Activated T-cell treated with anti-CD3 and anti-CD28 coated beads, Interleukin-2, amount 50 U/mL, for 4 hours (primary cell): ENCODE data around the gene AMZ1. TPM values are rescaled to one million over a fixed set of nuclear protein-coding genes. Genes with fewer than 3 reads are reported as not detected.

Experiments
- ATAC-seq, 2 donors: fragments of 200-7000 bp; cut with Tn5 transposase; one replicate each; pipeline ENCODE4 v1.10.0; 2021
- DNase-seq: peaks from one replicate; pipeline ENCODE4 v3.0.0-alpha.2; 2020
- H3K27me3 Mint-ChIP-seq: one replicate; pipeline ENCODE4 v1.8.0; 2021; ENCODE audit warnings: low read depth, mixed read lengths
- H3K36me3 Mint-ChIP-seq: one replicate; pipeline ENCODE4 v1.8.0; 2022; ENCODE audit warnings: mixed read lengths; ENCODE audit not compliant: insufficient read depth
- H3K4me1 Mint-ChIP-seq: one replicate; pipeline ENCODE4 v1.8.0; 2021; ENCODE audit warnings: low read depth, mixed read lengths
- H3K4me3 Mint-ChIP-seq: one replicate; pipeline ENCODE4 v1.8.0; 2021; ENCODE audit warnings: mild to moderate bottlenecking, moderate library complexity, mixed read lengths
- H3K9me3 Mint-ChIP-seq: one replicate; pipeline ENCODE4 v1.8.0; 2021; ENCODE audit warnings: mixed read lengths
- total RNA-seq, 3 donors: library from RNA; stranded (reverse); gene quantifications; one replicate each; pipeline ENCODE4 v1.2.1, GENCODE V29; 2021

The AMZ1 gene
- total RNA-seq, 3 donors from 2014 or later, result 0.03 TPM; not detected in 2

DNA sequence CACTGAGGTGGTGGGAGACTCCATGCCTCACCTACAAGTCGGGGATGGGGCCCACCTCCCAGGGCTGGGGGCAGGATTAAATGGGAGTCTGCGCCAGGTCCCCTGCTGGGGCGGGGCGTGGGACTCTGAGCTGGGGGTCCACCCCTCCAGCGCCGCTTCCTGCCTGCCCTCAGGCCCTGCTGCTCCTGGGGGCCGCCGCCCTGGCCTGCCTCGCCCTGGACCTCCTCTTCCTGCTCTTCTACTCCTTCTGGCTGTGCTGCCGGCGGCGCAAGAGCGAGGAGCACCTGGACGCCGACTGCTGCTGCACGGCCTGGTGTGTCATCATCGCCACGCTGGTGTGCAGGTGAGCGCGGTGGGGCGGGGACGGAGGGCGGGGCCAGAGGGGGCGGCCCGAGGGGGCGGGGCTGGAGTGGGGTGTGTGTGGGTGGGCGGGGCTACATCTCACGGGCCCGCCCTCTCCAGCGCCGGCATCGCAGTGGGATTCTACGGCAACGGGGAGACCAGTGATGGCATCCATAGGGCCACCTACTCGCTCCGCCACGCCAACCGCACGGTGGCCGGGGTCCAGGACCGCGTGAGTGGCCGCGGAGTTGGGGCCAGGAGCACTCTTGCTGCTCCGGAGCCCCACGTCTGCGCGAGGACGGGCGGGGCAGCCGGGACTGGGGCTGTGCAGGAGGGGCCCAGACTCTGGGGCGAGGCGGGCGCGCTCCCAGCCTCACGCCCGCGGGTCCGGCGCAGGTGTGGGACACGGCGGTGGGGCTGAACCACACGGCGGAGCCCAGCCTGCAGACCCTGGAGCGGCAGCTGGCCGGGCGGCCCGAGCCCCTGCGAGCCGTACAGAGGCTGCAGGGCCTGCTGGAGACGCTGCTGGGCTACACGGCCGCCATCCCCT is 41.1 kb upstream of the AMZ1 start:
- Mint-ChIP-seq H3K9me3 (no peaks in the 10 kb centered on the region), H3K4me1 (peaks cover 15% of the 10 kb centered on the region), H3K27me3 (no peaks in the 10 kb centered on the region), H3K36me3 (no peaks in the 10 kb centered on the region), H3K4me3 (no peak overlapping the region)
- no peak for ATAC-seq
- no peak for DNase-seq

DNA sequence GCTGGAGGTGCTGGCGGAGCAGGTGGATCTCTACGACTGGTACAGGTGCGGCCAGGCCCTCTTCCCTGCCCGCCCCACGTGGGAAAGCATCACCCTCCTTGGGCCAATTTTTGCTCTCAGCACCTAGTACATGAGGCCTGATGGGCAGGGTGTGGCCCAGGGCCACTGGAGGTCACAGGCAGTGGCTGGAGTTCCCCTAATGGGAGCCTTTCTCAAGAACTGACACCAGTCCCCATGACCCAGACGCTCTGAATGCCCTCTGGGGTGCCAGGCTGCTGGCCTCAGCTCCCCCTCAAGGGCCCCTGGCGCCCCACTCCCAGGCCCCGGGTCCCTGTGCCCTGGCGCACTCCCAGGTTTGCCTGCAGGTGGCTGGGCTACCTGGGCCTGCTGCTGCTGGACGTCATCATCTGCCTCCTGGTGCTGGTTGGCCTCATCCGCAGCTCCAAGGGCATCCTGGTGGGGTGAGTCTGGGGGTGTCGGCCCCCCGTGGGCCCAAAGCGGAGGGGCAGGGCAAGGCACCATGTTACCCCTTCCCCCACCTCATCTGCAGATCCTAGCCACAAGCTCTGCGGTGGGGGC is 40.3 kb upstream of the AMZ1 start:
- Mint-ChIP-seq H3K27me3 (no peaks in the 10 kb centered on the region), H3K4me1 (peaks cover 15% of the 10 kb centered on the region), H3K36me3 (no peaks in the 10 kb centered on the region), H3K4me3 (no peak overlapping the region), H3K9me3 (no peaks in the 10 kb centered on the region)
- ATAC-seq (no peak), DNase-seq (no peak)

DNA sequence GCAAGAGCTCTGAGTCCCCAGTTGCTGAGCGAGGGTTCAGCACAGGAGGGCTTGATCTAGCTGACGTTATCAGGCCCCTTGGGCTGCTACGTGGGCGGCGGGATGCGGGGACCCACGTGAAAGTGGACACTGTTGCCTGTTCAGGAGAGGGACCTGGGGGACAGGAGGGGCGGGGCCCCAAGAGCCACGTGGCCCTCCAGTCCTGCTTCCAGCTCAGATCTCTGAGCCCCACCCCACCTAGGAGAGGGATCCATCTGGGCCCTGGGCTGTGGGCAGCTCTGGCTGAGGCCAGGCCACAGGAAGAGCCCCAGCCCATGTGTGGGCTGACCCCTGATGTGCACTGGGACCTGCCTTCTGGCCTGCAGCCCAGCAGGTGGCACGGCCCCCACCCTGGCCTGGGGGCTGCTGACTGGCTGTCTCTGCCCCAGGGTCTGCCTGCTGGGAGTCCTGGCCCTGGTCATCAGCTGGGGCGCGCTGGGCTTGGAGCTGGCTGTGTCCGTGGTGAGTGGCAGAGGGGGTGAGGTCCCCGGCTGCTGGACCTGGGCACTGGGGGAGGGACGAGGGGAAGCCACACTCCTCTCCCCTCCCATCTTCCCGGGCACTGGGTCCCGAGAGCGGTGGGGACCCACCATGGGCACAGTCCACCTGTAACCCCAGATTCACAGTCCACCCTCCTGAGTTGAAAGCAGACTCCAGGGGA is 38.7 kb upstream of the AMZ1 start:
- peaks cover 15% of the 10 kb centered on the region for H3K4me1 Mint-ChIP-seq
- no peak overlapping the region for H3K4me3 Mint-ChIP-seq
- H3K9me3 Mint-ChIP-seq, result no peaks in the 10 kb centered on the region
- DNase-seq, result no peak
- no peaks in the 10 kb centered on the region for H3K36me3 Mint-ChIP-seq
- H3K27me3 Mint-ChIP-seq, result no peaks in the 10 kb centered on the region
- ATAC-seq, result no peak

DNA sequence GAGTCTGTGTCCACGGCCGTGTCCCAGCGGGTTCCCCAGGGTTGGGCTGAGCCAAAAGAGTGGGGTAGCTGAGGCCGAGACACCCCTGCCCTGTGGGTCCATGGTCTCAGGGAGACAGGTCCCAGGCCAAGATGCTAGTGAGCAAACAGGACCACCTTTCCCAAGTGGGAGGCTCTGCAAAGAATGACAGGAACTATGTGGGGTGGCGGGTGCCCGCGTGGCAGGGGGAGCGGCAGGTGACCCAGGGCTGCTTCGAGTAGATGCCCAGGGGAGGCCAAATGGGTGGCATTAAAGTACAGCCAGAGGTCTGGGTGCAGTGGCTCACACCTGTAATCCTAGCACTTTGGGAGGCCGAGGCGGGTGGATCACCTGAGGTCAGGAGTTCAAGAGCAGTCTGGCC is 38.0 kb upstream of the AMZ1 start:
- Mint-ChIP-seq H3K9me3 (no peaks in the 10 kb centered on the region), H3K4me3 (no peak overlapping the region), H3K36me3 (no peaks in the 10 kb centered on the region)

DNA sequence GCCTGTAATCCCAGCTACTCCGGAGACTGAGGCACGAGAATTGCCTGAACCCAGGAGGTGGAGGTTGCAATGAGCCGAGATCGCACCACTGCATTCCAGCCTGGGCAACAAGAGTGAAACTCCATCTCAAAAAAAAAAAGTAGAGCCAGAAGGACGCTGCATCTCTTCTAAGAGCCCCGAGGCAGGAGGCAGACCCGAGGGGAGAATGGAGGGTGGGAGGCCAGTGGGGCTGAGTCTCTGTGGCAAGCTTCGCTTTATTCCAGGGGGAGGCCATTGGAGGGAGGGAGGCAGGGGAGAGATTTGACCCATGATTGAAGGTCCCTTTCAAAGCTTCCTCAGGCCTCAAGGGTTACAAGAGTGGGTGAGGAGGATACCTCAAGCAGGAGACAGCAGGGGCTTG is 37.6 kb upstream of the AMZ1 start:
- Mint-ChIP-seq H3K4me1 (peaks cover 3% of the 10 kb centered on the region), H3K4me3 (no peak overlapping the region), H3K27me3 (no peaks in the 10 kb centered on the region), H3K9me3 (no peaks in the 10 kb centered on the region), H3K36me3 (no peaks in the 10 kb centered on the region)
- ATAC-seq (no peak), DNase-seq (no peak)

More for the DNA sequence above, 38.0 kb upstream of the AMZ1 start:
- Mint-ChIP-seq H3K4me1 (peaks cover 8% of the 10 kb centered on the region), H3K27me3 (no peaks in the 10 kb centered on the region)
- ATAC-seq (no peak), DNase-seq (no peak)

DNA sequence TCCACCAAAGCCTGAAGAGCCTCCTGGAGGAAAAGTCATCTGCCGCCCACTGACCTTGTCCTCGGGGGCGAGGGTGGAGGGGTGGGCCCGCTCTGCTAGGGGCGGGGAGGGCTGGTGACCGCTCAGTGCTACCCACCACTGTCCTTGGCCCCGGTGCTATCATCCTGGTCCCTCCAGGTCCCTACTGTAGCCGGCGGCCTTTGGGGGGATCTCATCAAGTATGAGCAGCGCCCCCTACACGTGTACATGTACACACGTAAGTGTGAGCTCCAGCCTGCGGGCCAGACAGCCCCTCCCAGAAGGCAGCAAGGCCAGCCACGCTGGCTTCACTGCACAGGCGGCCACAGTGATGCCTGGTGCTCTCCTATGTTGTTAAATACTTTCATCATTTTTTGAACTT is 36.7 kb upstream of the AMZ1 start:
- ATAC-seq (no peak), DNase-seq (no peak)
- H3K4me3 Mint-ChIP-seq, result no peak overlapping the region
- H3K9me3 Mint-ChIP-seq, result no peaks in the 10 kb centered on the region
- H3K4me1 Mint-ChIP-seq, result no peaks in the 10 kb centered on the region
- no peaks in the 10 kb centered on the region for H3K27me3 Mint-ChIP-seq
- no peaks in the 10 kb centered on the region for H3K36me3 Mint-ChIP-seq

DNA sequence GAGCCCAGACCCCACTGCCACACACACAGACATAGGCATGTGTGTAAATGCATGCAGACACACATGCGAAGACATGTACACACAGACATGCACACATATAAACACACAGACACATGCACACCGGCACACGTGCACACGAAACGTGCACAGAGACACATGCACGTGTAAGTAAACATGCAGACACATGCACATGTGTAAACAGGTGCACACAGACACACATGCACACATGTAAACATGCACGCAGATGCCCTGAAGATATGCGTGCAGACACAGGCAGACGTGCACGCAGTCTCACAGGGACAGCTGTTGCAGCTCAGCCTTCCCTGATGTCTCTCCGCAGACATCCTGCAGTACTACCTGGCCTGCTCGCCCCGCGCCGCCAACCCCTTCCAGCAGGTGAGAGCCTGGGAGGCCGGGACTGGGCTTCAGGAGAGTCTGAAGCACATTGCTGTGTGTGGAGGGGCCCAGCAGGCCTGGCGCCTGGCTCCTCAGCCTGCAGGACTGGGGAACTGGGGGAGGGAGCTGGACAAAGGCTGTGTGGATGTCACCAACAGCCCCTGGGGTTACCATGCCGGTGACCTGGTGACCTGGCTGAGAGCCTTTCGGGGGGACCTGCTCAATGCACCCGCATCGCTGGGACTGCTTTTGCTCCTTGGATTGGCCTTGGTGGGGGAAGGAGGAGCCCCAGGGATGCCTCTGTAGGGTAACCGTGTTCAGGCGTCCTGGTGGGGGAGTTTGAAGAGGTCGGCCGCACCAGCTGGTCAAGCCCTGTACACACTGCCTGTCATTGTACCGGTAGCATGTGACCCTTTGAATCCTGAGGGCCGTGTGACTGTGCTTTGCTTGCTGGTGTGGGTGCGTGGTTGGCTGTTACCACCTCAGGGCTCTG is 35.9 kb upstream of the AMZ1 start:
- DNase-seq, result no peak
- Mint-ChIP-seq H3K9me3 (no peaks in the 10 kb centered on the region), H3K36me3 (peaks cover 1% of the 10 kb centered on the region), H3K4me1 (no peaks in the 10 kb centered on the region), H3K4me3 (no peak overlapping the region), H3K27me3 (no peaks in the 10 kb centered on the region)
- no peak for ATAC-seq

DNA sequence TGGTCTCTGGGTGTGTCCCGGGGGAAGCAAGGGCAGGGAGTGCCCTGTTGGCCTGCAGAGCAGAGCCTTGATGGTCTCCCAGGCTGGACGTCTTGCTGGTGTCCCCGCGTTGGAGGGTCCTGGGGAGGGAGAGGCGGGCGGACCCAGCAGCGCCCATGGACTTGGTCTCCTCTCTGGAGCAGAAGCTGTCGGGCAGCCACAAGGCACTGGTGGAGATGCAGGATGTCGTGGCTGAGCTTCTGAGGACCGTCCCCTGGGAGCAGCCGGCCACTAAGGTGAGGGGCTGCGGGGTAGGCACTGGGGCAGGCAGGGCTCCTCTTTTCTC is 35.3 kb upstream of the AMZ1 start:
- DNase-seq (no peak), ATAC-seq (no peak)
- H3K9me3 Mint-ChIP-seq, result no peaks in the 10 kb centered on the region
- H3K4me3 Mint-ChIP-seq, result no peak overlapping the region
- H3K27me3 Mint-ChIP-seq, result no peaks in the 10 kb centered on the region
- H3K36me3 Mint-ChIP-seq, result peaks cover 4% of the 10 kb centered on the region
- no peaks in the 10 kb centered on the region for H3K4me1 Mint-ChIP-seq

DNA sequence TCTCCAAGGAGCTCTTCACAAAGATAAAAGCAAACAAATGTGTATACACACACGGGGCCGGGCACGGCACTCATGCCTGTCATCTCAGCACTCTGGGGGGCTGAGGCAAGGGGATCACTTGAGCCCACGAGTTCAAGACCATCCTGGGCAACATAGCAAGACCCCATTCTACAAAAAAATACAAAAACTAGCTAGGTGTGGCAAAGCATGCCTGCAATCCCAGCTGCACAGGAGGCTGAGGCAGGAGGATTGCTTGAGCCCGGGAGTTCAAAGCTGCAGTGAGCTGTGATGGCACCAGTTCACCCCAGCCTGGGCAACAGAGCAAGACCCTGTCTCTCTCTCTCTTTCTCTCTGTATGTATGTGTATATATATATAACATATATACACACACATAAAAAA is 33.9 kb upstream of the AMZ1 start:
- peaks cover 4% of the 10 kb centered on the region for H3K36me3 Mint-ChIP-seq
- H3K9me3 Mint-ChIP-seq, result no peaks in the 10 kb centered on the region
- H3K4me1 Mint-ChIP-seq, result no peaks in the 10 kb centered on the region
- ATAC-seq, result no peak
- no peak for DNase-seq
- H3K4me3 Mint-ChIP-seq, result no peak overlapping the region
- no peaks in the 10 kb centered on the region for H3K27me3 Mint-ChIP-seq

DNA sequence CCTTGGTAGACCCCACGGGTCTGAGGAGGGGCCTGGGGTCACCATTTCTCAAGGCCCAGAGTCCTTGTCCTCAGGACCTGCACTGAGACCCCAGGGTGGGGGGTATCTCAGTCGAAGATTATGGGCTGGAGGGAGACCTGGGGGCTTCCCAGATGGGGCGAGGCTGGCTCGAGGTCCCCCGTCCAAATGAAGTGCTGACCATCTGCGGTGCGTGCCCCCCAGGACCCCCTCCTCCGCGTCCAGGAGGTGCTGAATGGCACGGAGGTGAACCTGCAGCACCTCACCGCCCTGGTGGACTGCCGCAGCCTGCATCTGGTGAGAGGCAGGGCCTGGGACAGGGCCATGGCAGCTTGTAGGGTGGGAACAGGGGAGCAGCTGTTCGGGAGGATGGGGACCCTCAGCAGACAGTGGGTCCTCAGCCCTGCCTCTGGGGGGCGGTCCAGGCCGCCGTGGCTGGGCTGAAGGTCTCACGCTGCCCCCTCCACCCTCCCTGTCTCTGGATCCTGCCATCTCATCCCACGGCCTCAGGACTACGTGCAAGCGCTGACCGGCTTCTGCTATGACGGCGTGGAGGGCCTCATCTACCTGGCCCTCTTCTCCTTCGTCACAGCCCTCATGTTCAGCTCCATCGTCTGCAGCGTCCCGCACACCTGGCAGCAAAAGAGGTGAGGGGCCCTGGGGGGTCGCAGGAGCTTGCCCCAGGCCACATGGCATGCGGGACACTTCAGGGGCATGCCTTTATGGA is 32.0 kb upstream of the AMZ1 start:
- no peak for DNase-seq
- no peaks in the 10 kb centered on the region for H3K27me3 Mint-ChIP-seq
- no peaks in the 10 kb centered on the region for H3K4me1 Mint-ChIP-seq
- no peaks in the 10 kb centered on the region for H3K9me3 Mint-ChIP-seq
- peaks cover 4% of the 10 kb centered on the region for H3K36me3 Mint-ChIP-seq
- H3K4me3 Mint-ChIP-seq, result no peak overlapping the region
- no peak for ATAC-seq

DNA sequence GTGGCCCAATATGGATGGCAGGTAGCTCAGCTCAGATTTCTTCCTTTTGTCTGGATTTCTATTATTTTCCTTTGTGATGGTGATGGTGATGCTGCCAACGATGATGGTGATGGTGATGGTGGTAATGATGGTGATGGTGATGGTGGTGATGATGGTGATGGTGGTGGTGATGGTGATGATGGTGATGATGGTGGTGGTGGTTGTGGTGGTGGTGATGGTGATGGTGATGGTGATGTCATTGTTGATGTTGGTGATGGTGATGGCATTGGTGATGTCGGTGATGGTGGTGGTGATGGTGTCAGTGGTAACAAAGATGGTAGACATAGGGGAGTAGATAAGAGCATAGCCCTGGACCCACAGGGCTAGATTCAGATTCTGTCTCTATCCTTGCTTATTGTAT is 30.8 kb upstream of the AMZ1 start:
- Mint-ChIP-seq H3K9me3 (no peaks in the 10 kb centered on the region), H3K4me3 (no peak overlapping the region), H3K36me3 (peaks cover 4% of the 10 kb centered on the region), H3K4me1 (no peaks in the 10 kb centered on the region), H3K27me3 (no peaks in the 10 kb centered on the region)
- DNase-seq, result no peak
- ATAC-seq, result no peak

DNA sequence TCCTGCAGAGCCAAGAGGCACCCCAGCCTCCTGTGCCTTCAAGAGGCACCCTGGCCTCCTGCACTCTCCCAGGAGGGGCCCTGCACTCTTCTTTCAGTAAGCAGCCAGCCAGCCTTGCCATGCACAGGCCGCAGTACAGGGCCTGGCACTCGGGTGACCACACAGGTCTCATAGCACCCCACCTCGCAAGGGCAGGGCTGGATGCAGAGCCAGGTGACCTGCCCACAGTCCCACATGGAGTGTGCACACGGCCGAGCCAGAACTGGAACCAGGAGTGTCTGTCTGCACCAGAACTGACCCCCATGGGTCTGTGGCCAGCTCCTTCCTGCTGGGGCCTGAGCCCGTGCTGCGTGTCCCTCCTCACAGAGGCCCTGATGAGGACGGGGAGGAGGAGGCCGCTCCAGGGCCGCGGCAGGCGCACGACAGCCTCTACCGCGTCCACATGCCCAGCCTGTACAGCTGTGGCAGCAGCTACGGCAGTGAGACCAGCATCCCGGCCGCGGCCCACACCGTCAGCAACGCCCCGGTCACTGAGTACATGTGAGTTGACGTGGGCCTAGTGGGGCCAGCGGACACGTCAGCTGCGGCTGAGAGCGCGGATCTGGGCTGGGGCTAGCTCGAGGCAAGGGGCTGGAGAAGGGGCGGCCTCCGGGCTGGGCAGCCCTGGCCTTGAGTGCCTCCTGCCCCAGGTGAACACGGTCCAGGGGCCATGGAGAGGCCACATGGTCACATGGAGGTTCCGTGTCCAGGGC is 29.9 kb upstream of the AMZ1 start:
- Mint-ChIP-seq H3K4me3 (no peak overlapping the region), H3K4me1 (no peaks in the 10 kb centered on the region), H3K27me3 (no peaks in the 10 kb centered on the region), H3K9me3 (no peaks in the 10 kb centered on the region), H3K36me3 (peaks cover 4% of the 10 kb centered on the region)
- ATAC-seq, result no peak
- no peak for DNase-seq

DNA sequence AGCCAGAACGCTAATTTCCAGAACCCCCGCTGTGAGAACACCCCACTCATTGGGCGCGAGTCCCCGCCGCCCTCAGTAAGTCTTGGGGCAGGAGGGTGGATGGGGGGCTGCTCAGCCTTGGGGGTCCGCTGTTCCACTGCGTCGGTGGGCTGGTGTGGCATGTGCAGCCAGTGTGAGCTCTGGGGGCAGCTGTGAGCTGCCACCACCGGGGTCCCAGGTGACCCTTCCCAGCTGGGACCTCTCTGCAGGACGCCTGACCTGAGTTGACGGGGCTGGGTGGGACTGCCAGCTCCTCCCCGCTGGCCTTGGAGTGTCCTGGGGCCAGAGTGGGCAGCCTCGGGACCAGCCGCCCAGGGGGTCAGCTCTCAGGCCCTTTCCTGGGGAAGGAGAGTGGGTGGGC is 29.1 kb upstream of the AMZ1 start:
- DNase-seq (no peak), ATAC-seq (no peak)
- H3K4me1 Mint-ChIP-seq, result no peaks in the 10 kb centered on the region
- H3K27me3 Mint-ChIP-seq, result no peaks in the 10 kb centered on the region
- H3K9me3 Mint-ChIP-seq, result no peaks in the 10 kb centered on the region
- peaks cover 4% of the 10 kb centered on the region for H3K36me3 Mint-ChIP-seq
- H3K4me3 Mint-ChIP-seq, result no peak overlapping the region
